ENCODE measurements around the gene LHFPL3.

Gene LHFPL3

DNA sequence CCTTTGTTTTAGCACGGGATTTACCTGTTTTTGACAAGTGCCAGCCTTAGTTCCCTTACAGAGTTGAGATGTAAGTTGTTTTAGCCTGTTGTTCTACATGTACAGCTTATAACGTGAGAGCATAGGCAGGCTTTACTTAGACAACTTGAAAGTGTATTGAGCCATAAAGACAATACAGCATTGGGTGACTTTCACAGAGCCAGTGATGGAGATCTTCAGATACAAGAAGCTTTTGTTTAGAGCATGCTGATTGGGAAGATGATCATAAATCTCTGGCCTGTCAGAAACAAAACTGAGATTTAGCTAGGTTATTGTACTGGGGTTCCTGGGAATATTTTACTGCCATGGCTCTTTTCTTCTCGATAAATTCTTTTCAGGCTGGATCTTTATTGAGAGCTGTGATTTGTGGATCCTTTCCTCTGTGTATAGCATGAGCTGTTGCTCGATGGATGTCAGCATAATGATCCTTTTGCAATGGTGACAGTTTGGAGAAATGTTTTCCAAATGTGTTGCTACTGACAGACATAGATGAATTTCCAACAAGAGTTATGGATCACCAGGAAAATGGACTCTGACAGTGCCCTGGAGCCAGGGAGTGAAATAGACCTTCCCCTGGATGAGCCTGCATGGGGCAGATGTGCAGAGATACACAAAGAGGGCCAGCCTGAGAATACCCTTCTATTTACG, 30.2 kb downstream of the LHFPL3 start:
- no peaks in the 10 kb centered on the region for H3K27me3 ChIP-seq
- no peaks in the 10 kb centered on the region for H3K4me1 ChIP-seq
- intact Hi-C loops (cut with DNase I; ENCODE audit: low total_unique reads) = no loop called here
- no peaks in the 10 kb centered on the region for H3K9me3 ChIP-seq
- DNase-seq = no peak
- no peak overlapping the region for H3K4me3 ChIP-seq
- no peak for TF ChIP-seq CTCF (IDR thresholded peaks at IDR 0.05)
- H3K27ac ChIP-seq = no peak overlapping the region
- no peaks in the 10 kb centered on the region for H3K36me3 ChIP-seq

DNA sequence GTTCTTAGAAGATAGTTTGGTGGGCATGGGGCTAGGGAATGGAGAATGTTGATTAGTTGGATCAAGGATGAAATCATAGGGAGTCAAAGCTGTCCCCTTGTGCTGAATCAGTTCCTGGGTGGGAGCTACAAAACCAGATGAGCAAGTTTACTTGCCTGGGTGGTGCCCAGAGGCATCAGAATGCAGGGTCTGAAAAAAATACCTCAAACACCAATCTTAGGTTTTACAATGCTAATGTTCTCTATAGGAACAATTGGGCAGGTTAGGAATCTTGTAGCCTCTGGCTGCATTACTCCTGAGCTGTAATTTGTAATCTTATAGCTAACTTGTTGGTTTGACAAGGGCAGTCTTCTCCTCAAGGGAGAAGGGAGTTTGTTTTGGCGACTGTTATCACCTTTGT, 34.4 kb downstream of the LHFPL3 start:
- Histone ChIP-seq H3K4me1 (no peaks in the 10 kb centered on the region), H3K4me3 (no peak overlapping the region), H3K27me3 (no peaks in the 10 kb centered on the region), H3K27ac (no peak overlapping the region), H3K9me3 (no peaks in the 10 kb centered on the region), H3K36me3 (no peaks in the 10 kb centered on the region)
- DNase-seq = no peak
- intact Hi-C loops (cut with DNase I; ENCODE audit: low total_unique reads) = no loop called here
- TF ChIP-seq CTCF (IDR thresholded peaks at IDR 0.05) = no peak

DNA sequence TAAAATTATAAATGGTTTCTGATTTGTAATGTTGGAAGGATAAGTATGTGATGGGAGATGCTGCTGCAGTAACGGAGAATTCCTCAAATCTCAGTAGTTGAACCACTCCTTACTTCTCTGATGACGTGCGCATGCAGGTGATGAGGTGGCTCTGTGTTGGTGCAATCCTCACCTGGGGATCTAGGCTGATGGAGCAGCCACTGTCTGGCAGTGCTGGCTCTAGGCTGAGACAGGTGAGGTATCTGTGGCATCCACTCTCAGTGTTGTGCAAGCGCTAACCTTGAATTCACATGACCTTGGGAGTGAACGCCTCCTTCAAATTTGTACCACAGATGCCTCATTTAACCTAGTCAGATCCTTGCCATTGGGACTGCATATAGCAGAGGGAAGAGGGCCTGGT, 35.0 kb downstream of the LHFPL3 start:
- intact Hi-C loops (cut with DNase I; ENCODE audit: low total_unique reads) = no loop called here
- no peaks in the 10 kb centered on the region for H3K4me1 ChIP-seq
- no peak overlapping the region for H3K27ac ChIP-seq
- TF ChIP-seq CTCF (IDR thresholded peaks at IDR 0.05) = no peak
- no peak for DNase-seq
- no peaks in the 10 kb centered on the region for H3K9me3 ChIP-seq
- H3K27me3 ChIP-seq = no peaks in the 10 kb centered on the region
- H3K4me3 ChIP-seq = no peak overlapping the region
- H3K36me3 ChIP-seq = no peaks in the 10 kb centered on the region

DNA sequence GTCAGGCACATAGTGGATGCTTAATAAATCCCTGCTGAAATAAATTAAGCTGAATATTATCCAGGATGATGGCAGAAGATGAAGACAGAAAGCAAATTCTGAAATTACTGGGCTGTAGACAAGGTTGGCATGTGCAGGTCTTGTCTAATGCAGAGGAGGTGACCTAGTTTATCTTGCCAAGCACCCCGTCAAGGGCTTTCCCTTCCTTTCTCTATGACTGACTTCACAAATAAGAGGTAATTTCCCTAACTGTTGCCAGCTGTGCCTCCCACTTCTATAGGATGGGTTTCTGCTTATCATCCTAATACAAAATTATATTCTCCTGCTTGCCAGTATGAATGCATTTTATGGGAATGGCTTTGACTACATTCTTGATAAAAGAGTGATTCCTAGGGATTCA, 38.0 kb downstream of the LHFPL3 start:
- Histone ChIP-seq H3K27me3 (no peaks in the 10 kb centered on the region), H3K4me3 (no peak overlapping the region), H3K36me3 (no peaks in the 10 kb centered on the region), H3K9me3 (no peaks in the 10 kb centered on the region), H3K4me1 (no peaks in the 10 kb centered on the region), H3K27ac (no peak overlapping the region)
- intact Hi-C loops (cut with DNase I; ENCODE audit: low total_unique reads) = no loop called here
- DNase-seq = no peak
- no peak for TF ChIP-seq CTCF (IDR thresholded peaks at IDR 0.05)

DNA sequence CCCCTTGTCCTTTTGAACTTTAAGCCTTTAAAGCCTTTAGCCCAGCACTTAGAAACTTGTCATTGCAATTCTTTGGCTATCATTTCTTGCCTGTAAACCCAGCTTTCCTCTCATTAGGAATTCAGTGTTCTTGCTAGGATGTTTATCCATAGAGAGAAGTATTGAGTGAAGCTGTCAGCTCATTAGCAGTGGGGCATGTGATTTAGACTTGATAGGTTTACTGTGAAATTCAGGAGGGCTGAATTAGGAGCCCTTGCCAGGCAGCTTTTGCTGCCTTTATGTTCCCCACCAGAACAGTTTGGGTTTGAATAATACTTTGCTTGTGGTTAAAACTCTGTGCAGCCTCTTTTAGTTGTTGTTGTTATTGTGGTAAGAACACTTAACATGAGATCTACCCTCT, 39.5 kb downstream of the LHFPL3 start:
- intact Hi-C loops (cut with DNase I; ENCODE audit: low total_unique reads) = no loop called here
- no peak for DNase-seq
- no peak for TF ChIP-seq CTCF (IDR thresholded peaks at IDR 0.05)

More for the DNA sequence above, 39.5 kb downstream of the LHFPL3 start:
- Histone ChIP-seq H3K36me3 (no peaks in the 10 kb centered on the region), H3K4me3 (no peak overlapping the region), H3K27ac (no peak overlapping the region), H3K27me3 (no peaks in the 10 kb centered on the region), H3K9me3 (no peaks in the 10 kb centered on the region), H3K4me1 (no peaks in the 10 kb centered on the region)

All from tibial artery (tissue), 4 donors.